GM12872 (cell line): Measurements from ENCODE around the gene WAPL.

Experiments used
- CTCF ChIP-seq: IDR thresholded peaks from 3 replicates; pipeline ENCODE4 v1.5.1; 2011; ENCODE audit warnings: low read depth, mild to moderate bottlenecking, low read length, moderate library complexity; ENCODE audit not compliant: insufficient read depth

WAPL gene

GRCh38 chr10:86480571-86480970 lies 41.0 kb downstream of the WAPL start:
- TF ChIP-seq CTCF, result no peak

GRCh38 chr10:86472061-86472460 lies 49.5 kb downstream of the WAPL start:
- TF ChIP-seq CTCF, result no peak

GRCh38 chr10:86461963-86462804 lies 59.4 kb downstream of the WAPL start:
- no peak for TF ChIP-seq CTCF

- TF ChIP-seq CTCF, result no peak
Observed at GRCh38 chr10:86451604-86451960, 70.0 kb downstream of the WAPL start.

GRCh38 chr10:86450806-86451603 lies 70.6 kb downstream of the WAPL start:
- TF ChIP-seq CTCF, result no peak

- no peak for TF ChIP-seq CTCF
Observed at GRCh38 chr10:86449926-86450558, 71.5 kb downstream of the WAPL start.

GRCh38 chr10:86447432-86447831 lies 74.2 kb downstream of the WAPL start:
- TF ChIP-seq CTCF, result no peak
